Tibial nerve (tissue), 3 donors: ENCODE results near the gene OSTF1.

Experiments
- POLR2A ChIP-seq, 2 donors: fragments of 450-650 bp; IDR thresholded peaks; one replicate each; pipeline ENCODE4 v1.6.1; 2017; ENCODE audit warnings: antibody characterized with exemption in 2 of 2, mild to moderate bottlenecking in 2 of 2, moderate library complexity in 2 of 2
- TF ChIP-seq, protein P1 (sequence below), 5 experiments: fragments of 200-600 bp in 3 of 5; fragments of 450-650 bp in 2 of 5; sonication (generic) in 3 of 5; IDR thresholded peaks; one replicate each; pipeline ENCODE4 v1.5.1; 2016 to 2019; ENCODE audit warnings: antibody characterized with exemption in 5 of 5, mild to moderate bottlenecking in 3 of 5, moderate library complexity in 2 of 5

GRCh38 chr9:75163764-75164163, 75.5 kb downstream of the OSTF1 start:
- TF ChIP-seq, protein P1, sequence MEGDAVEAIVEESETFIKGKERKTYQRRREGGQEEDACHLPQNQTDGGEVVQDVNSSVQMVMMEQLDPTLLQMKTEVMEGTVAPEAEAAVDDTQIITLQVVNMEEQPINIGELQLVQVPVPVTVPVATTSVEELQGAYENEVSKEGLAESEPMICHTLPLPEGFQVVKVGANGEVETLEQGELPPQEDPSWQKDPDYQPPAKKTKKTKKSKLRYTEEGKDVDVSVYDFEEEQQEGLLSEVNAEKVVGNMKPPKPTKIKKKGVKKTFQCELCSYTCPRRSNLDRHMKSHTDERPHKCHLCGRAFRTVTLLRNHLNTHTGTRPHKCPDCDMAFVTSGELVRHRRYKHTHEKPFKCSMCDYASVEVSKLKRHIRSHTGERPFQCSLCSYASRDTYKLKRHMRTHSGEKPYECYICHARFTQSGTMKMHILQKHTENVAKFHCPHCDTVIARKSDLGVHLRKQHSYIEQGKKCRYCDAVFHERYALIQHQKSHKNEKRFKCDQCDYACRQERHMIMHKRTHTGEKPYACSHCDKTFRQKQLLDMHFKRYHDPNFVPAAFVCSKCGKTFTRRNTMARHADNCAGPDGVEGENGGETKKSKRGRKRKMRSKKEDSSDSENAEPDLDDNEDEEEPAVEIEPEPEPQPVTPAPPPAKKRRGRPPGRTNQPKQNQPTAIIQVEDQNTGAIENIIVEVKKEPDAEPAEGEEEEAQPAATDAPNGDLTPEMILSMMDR (IDR thresholded peaks at IDR 0.05) = no peak
- no peak for TF ChIP-seq POLR2A (IDR thresholded peaks at IDR 0.05)
